NAMALWA (cell line): ENCODE results near the gene PATL1.
"Not testable (repeated sequence)": the region's sequence is repeated elsewhere in the genome, so short reads cannot be mapped to it uniquely, and the experiment has no call there.

Source experiments
- DNase-seq: peaks from one replicate; pipeline ENCODE4 v3.0.0-alpha.2; 2015; ENCODE audit warnings: low spot score

PATL1 gene

DNA sequence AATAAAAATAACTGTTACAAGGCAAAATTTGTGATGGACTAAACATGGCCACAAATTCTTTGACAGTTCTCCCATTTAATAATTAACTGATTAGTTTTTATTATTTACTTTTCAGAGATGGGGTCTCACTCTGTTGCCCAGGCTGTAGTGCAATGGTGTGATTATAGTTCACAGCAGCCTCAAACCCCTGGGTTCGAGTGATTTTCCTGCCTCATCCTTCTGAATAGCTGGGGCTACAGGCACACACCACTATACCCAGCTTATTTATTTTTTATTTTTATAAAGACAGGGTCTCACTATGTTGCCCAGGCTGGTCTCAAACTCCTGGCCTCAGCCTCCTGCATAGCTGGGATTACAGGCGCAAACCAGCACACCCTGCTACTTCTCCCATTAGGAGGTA is 4.5 kb upstream of the PATL1 start:
- no peak for DNase-seq

DNA sequence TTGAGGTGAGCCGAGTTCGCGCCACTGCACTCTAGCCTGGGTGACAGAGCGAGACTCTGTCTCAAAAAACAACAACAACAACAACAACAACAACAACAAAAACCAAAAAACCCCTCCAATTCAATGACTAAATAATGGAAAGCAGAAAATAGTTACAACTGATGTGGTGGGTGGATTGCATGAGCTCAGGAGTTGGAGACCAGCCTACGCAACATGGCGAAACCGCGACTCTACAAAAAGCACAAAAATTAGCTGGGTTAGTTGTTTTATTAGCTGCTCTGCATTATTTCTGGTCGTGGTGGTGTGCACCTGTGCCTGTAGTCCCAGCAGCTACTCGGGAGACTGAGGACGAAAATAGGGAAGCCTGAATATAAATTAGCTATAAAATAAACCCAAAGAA is 2.6 kb upstream of the PATL1 start:
- DNase-seq = no peak

DNA sequence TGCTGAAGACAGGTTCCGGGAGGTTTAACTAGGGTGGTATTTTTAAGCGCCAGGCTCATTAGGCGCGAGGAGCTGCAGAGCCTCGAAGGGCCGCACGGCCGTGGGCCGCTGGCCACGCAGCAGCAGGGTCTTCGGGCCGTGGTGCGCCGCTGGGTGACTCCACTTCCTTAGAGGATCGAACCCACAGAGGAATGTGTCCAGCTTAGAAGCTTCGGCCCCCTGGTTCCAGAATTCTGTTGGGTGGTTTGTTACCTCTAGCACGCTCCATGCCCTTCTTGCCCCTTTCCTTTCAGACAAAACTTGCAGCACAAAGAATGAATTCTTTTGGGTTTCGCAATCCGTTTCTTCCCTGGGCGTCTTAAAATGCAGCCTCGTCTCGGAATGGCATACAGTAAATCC is 773 bp upstream of the PATL1 start:
- DNase-seq = no peak

DNA sequence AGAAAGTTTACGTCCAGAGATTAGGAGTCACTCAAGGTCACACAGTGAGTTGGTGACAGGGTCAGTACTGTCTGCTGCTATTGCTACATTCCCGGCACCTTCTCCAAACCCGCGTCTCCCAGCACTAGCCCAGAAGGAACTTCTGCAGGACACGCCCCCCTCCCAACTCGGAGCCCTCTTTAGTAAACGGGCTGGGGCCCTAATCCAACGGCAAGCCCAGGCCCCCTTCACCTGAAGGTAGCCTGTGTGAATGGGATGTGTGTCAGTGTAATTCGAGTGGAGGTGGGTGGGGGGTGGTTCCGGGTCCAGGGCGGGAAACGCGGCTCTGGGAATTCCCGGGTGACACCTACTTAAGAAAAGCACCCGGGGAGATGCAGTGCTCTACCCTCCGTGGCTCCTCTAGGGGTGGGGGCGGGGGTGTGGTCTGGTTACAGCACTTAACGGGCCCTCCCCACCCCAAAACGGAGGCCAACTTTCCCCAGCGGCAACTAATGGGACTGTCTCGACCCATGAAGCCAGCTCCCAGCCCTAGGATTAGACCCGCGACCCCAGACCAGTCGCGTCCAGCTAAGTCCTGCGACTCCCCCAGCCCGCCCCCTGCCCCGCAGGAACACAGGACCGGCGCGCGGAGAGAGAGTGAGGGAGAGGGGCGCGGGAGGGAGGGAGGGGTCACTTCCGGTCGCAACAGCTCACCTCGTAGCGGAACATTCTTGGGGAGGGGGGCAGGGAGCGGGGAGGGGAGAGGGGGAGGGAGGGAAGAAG is 468 bp downstream of the PATL1 start:
- peak; percentile 69 for DNase-seq

DNA sequence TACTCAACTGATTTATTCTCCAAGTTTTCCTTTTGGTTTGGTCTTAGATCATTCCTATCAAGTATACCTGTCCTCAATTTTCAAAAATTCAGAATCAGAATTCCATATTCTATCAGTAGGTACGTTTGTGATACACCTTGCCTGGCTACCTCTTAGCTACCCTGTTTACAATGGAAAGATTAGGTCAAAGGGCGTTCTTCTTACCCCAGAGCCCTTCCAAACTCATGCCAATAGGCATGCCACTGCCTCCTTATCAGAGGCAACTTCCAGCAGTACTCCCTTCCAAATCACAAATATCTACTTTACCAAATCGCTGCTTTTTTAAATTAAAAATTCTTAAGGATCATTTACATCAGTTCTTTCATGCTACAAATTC is 1.0 kb downstream of the PATL1 start:
- peak; percentile 10 for DNase-seq

DNA sequence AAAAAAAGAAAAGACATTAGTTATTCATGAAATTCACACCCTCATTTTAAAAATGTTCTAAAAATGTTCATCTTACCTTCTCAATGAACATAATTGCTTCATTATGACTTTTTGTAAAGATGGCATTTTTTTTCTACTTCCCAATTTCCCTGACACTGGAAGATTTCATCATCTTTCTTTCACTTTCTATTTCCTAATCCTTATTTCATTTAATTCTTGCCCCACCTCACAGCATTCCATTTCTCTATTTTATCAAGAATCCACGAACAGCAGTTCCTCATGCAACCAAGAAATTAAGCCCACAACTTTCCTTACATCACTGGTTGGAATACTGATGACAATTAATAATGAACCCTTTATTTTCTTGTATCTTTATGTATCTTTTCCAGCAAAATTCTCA is 1.9 kb downstream of the PATL1 start:
- DNase-seq = no peak

DNA sequence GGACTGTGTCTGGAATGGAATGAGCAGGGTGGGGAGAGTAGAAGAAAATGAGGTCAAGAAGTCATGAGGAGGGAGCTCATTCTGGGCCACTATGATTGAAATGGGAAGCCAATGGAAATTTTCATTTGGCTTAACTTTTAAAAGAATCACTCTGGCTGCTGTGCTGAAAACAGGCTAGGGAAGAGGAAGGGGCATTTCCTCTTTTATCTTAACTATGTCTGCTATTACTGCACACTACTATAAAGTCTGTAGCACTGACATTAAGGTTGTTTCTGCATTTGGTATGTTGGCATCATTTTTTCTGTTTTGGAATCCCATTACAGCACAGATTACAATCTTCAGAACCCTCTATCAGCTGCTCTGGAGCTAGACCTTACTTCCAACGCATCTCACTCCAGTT is 8.2 kb downstream of the PATL1 start:
- DNase-seq = no peak

DNA sequence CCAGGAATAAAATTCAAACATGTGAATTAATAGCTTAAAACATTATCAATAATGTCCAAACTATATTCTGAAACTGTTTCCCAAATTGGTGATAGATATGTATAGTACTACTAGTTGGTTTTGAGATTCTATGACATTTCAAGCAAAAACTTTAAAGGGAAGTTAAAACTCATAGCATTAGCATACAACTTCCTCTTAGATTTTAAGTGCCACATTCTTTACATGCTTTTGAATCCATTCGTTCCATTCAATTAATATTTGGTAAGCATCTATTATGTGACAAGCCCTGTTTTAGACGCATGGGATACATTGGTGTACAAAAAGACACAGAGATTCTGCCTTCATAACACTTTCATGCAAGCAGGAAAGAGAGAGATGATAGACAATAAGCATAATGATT is 8.9 kb downstream of the PATL1 start:
- no peak for DNase-seq

DNA sequence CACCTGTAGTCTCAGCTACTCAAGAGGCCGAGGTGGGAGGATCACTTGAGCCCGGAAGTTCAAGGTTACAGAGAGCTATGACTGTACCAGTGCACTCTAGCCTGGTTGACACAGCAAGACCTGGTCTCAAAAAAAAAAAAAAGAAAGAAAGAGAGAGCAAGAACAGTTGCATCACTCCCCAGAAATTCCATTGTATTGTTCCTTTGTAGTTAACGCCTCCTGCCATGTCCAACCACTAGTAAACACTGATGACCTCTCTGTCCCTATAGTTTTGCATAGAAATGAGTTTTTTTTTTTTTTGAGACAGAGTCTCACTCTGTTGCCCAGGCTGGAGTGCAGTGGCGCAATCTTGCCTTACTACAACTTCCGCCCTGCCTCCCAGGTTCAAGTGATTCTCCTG is 10.8 kb downstream of the PATL1 start:
- DNase-seq = no peak

DNA sequence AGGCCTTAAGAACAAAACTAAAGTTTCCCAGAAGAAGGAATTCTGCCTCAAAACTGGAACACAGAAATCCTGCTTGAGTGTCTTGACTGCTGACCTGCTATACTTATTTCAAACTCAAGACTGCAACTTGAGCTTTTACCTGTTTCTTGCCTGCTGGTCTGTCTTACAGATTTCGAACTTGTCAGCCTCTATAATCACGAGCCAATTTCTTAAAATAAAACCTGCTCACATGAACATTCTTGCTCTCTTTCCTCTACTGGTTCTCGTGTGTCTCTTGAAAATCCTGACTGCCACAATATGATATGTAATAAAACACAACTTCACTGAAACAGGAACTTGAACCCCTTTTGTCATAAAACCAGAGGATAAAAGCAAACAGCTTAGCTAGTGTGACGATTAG is 13.9 kb downstream of the PATL1 start:
- no peak for DNase-seq

DNA sequence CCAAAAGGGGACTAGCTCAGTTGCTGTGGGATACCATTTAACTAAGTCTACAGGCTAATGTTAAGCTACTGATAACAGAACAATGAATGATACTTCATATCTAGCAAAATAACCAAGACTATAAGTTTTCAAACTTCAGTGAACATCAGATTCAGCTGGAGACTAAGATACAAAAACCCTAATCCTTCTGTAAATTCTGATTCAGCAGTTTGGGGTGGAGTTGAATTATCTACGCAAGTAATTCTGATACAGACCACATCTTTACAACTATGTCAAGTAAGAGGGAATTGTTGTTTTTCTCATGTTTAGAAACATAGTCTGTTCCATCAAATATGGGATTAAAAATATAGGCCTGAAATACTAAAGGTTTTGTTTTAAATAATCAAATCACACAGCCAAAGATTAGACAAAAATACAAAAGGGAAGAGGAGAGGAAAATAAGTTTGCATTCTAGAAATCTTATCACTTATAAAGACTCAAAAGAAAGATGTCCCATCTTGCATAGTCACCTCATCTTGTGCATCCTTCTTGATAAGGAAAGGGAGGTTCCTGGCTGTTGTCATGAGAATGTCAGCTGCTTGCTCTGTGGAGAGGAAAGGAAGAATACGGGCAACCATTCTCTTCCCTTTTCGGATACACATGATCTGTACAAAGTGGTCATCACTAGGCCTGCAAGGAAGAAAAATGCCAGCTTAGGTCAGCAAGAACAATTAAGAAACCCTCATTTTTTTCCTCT is 21.4 kb downstream of the PATL1 start:
- DNase-seq = no peak

DNA sequence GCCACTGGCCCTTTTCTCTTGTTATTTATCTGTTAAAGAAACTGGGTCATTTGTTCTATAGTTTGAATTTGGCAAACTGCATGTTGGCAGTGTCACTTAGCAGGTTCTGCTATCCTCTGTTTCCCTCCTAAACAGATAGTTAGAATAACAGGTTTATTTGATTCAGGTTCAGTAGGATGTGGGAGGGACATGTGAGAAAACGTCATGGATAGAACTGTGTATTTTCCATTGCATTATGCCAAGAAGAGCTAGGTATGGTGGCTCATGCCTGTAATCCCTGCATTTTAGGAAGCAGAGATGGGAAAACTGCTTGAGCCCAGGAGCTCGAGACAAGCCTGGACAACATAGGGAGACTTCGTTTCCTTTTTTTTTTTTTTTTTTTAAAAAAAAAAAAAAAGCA is 24.3 kb downstream of the PATL1 start:
- no peak for DNase-seq

DNA sequence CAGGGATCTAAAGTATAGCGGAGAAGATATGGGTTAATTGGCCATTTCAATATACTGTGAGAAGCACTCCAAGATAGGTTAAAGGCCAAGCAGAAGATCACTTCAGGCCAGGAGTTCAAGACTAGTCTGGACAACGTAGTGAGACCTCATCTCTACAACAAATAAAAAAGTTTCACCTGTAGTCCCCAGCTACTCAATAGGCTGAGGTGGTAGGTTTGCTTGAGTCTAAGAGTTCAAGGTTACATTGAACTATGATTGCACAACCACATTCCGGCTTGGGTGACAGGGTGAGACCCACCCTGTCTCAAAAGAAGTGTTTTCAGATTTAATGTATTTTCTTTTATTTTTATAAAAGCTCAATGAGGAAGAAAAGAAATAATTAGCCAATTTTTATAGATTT is 25.4 kb downstream of the PATL1 start:
- no peak for DNase-seq

DNA sequence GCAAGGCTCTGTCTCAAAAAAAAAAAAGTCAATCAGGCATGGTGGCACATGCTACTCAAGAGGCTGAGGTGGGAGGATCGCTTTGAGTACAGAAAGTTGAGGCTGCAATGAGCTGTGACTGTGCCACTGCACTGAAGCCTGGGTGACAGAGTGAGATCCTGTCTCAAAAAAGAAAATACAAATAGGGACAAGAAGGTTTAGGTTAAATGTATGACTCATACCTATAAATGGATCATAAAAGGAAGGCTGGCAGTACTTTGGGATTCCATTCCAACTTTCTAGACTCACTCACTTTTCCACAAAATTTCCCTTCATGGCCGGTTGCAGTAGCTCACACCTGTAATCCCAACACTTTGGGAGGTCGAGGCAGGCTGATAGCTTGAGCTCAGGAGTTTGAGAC is 27.7 kb downstream of the PATL1 start:
- no peak for DNase-seq

DNA sequence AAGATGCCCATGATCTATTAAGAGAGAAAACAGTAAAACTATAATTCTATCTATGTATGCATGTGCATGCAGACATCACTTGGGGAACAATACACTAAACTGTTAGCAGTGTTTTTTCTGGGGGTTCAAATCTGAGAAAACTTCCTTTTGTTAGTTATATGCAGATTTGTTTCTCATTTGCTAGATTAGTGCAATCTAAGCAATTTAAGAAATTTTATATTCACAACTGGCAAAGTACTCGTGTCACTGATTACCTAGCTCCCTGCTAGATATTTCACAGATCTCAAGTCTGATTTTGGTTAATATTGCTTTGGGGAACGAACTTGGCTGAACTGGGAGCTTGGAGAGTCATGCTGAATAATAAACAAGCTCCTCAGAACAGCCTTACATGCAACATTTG is 38.3 kb downstream of the PATL1 start:
- no peak for DNase-seq

DNA sequence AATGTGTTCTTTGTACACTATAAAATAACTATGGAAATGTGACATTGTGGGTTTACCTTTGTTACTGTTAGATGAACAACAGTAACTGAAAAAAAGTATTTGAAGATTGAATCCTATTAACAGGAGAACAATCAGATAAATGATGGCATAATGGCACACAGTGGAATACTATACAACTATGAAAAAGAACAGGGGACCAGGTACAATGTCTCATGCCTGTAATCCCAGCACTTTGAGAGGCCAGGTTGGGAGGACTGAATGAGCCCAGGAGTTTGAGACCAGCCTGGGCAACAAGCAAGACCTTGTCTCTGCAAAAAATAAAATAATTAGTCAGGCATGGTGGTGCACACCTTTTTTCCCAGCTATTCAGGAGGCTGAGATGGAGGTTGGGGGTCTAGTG is 38.8 kb downstream of the PATL1 start:
- no peak for DNase-seq

DNA sequence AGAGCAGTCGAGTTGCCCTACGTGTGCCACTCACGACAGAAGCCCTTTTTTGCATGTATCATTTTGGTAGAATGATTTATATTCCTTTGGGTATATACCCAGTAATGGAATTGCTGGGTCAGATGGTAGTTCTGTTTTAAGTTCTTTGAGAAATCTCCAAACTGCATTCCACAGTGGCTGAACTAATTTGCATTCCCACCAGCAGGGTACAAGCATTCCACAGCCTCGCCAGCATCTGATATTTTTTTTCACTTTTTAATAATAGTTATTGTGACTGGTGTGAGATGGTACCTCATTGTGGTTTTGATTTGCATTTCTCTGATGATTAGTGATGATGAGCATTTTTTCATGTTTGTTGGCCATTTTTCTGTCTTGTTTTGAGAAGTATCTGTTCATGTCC is 41.9 kb downstream of the PATL1 start:
- DNase-seq = not testable (repeated sequence)

DNA sequence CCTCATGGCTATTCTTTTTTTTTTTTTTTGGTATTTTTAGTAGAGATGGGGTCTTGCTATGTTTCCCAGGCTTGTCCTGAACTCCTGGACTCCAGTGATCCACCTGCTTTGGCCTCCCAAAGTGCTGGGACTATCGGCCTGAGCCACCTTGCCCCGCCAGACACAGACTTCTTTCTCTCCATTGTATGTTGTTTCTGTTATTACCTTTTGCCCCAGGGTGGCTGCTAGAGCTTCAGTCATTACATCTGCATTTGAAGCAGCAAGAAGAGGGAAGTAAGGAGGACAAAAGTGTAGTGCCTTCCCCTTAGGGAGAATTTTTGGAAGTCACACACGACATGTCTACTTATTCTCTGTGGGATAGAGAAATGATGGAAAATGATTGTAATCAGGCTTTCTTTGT is 43.1 kb downstream of the PATL1 start:
- no peak for DNase-seq

DNA sequence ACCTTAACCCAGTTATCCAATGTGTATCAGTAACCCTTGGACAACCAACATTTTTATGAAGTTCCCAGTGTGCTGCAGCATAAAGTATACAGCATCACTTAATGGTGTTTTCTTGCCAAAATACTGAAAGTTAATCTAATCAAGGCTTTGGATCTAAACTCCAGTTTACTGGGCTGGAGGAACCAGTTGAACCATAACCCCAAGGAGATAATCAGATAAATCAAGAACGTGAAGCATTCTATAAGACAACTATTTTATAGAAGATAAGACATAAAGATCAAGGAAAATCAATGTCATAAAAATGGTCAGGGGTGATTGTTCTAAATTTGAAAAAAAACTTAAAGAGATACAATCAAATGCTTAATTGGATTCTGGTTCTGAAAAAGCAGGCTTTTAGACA is 51.0 kb downstream of the PATL1 start:
- DNase-seq = no peak

DNA sequence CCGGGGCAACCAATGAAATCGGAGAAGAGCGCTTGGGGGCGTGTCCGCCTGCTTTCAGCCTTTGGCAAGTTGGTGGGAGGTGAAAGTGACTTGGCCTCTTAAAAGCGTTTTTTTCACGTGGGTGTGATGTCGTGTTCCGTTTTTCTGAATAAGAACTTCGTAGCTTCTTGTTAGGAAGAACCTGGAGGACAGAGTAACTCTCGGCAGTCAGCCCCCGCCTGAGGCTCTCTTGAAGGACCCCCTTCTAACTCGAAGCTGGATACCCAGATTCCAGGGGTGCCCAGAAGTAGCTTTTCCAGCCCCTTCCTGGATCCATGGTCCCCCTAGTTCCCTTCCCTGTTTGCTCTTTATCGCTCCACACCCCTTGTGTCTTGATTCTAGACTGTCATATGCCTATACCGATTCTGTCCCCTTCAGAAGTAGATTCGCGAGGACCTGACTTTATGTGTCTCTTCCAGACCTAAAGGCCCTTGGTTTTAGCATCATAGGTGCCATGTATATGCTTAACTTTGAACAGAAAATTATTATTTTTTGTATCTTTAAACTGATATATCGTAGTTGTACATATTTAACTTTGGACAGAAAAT is 52.3 kb downstream of the PATL1 start:
- DNase-seq = no peak

DNA sequence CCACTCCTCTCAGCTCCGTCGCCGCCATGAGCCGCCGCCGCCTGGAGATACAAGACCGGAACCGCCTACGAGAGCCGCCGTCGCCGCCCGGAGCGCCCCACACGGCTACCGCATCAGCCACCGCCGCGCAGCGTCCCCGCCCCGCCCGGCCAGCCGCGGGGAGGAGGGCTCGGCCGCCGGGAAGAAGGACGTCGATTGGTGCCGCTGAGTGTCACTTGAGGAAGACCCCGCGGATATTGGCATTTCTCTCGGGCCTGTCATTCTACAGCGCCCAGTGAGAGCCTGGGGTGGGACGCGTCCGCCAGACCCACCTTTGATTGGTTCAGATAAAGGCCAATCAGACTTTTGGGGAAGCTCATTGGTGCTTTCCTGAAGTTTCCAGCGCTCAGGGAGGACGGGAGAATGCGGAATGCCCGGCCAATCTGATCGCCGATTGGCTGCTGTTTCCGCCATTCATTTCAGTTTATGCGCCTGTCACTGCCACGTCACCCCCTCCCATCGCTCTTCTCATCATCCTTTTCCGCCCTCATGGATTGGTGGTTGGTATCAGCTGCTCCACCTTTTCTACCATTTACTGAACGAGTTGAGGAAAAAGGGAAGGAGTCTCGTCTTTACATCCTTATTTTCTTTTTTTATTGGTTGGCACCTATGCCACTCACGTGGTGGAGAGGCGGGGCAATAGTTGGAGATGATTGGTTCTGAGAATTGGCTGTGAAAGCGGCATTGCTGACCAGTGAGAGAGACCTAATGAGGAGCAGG is 53.0 kb downstream of the PATL1 start, which contains the start of gene OSBP:
Gene OSBP, minus strand, starts transcription at position 138 of the 759 bp plus-strand sequence. Its CDS starts 110 bp downstream, at position 28.
- DNase-seq = peak; percentile 100

DNA sequence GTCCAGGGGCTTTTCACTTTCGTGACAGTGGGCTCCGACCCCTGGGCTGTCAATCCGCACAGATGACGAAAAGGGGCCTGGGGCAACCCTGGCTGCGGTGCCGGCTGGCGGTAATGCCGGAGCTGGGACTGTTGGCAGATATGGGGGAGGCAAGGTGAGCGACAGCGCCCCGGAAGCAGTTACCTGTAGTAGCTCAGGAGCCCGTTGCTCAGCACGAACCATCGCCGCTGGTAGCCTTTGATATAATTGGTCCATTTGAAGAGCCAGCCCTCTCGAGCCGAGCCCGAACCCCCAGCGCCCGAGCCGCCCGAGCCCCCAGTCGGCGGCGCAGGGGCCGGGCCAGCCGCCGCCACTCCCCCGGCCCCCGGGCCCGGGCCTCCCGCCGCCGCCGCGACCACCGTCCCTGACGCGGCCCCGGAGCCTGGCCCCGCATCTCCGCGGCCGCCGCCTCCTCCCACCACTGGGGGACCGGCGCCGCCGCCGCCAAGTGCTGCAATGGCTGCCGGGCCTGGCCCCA is 53.7 kb downstream of the PATL1 start:
- DNase-seq = peak; percentile 43
